Measurements from ENCODE around the gene ATL1.
A peak's percentile ranks its signal among the peaks of the same experiment; 100 is the strongest.
"Not testable (repeated sequence)": the region's sequence is repeated elsewhere in the genome, so short reads cannot be mapped to it uniquely, and the experiment has no call there.

Gene ATL1

DNA sequence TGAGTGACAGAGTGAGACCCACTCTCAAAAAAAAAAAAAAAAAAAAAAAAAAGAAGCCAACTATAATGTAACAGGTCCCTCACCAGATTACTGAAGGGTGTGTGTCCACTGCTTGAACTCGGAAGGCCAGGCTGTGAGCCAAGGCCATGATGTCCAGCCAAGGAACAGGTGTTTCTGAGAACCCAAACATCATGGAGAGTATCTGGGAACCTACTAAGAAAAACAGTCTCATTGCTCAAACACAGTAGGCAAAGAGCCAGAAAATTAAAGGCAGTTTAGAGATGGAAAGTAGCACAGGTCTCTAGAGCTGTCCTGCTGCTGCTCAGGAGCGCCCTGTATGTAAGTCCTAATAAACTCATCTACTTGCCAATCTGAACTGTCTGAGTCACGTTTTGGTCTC lies 15.0 kb upstream of the ATL1 start:
- no peak for TF ChIP-seq Cebpa-rat (IDR thresholded peaks at IDR 0.05)
- Histone ChIP-seq H3K36me3 (no peaks in the 10 kb centered on the region), H3K9ac (no peak overlapping the region), H4K20me1 (no peaks in the 10 kb centered on the region), H3K4me2 (no peak overlapping the region), H3K27ac (no peak overlapping the region), H3K4me3 (no peak overlapping the region), H3K4me1 (no peaks in the 10 kb centered on the region; a peak in 1 of 20 replicates), H3K9me3 (replicated peaks in 1 of 11) (peaks cover 0 to 4% (median 0%) of the 10 kb centered on the region in 11 experiments; a peak in 1 of 22 replicates), H3K27me3 (no peaks in the 10 kb centered on the region)

DNA sequence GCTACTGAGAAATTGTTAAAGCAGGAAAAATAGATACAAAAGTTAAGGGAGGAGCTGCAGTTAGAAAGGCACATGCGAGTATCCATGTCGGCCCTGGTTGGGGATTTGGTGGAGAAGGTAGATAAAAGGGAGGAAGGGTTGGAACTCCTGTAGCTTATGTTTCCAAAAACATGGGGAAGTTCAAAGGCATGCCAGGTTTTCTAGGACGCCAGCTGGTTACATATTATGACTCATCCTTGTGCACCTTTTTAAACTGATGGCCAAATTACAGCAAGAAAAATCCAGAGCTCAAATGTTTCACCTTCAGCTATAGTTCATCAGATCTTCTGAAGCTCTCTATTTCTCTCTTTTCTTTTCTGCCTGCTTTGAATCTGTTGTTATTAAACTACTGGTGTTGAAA lies 14.3 kb upstream of the ATL1 start:
- no peak overlapping the region for H3K4me3 ChIP-seq
- peaks cover 0 to 4% (median 0%) of the 10 kb centered on the region in 11 experiments; a peak in 1 of 22 replicates for H3K9me3 ChIP-seq (replicated peaks in 1 of 11)
- H3K27ac ChIP-seq, result no peak overlapping the region
- H4K20me1 ChIP-seq, result no peaks in the 10 kb centered on the region
- H3K4me2 ChIP-seq, result no peak overlapping the region
- H3K27me3 ChIP-seq, result no peaks in the 10 kb centered on the region
- no peak overlapping the region for H3K9ac ChIP-seq
- H3K36me3 ChIP-seq, result no peaks in the 10 kb centered on the region
- no peak for TF ChIP-seq Cebpa-rat (IDR thresholded peaks at IDR 0.05)
- no peaks in the 10 kb centered on the region; a peak in 1 of 20 replicates for H3K4me1 ChIP-seq

DNA sequence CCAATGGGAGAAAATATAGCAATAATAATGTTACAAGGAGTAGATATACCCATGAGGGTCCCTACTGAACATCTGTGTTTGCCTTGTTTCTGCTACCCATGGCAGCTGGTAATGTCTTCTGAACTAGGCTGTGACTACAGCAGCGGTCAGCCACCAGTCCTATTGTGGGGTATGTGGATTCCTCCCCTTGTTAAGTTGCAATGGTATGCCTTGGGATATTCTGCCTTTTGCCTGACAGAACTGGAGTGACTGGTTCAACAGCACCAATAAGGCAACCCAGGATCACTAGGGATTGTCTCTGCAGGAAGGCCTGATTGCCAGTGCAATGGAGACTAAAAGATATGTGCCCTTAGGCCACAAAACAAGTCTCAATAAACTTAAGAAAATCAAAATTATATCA lies 9.7 kb upstream of the ATL1 start:
- Histone ChIP-seq H3K4me3 (no peak overlapping the region), H3K36me3 (no peaks in the 10 kb centered on the region), H3K27me3 (no peaks in the 10 kb centered on the region), H3K27ac (no peak overlapping the region), H4K20me1 (no peaks in the 10 kb centered on the region), H3K9me3 (replicated peaks in 1 of 11) (no peaks in the 10 kb centered on the region), H3K9ac (no peak overlapping the region), H3K4me2 (no peak overlapping the region), H3K4me1 (no peaks in the 10 kb centered on the region)
- no peak for TF ChIP-seq Cebpa-rat (IDR thresholded peaks at IDR 0.05)

DNA sequence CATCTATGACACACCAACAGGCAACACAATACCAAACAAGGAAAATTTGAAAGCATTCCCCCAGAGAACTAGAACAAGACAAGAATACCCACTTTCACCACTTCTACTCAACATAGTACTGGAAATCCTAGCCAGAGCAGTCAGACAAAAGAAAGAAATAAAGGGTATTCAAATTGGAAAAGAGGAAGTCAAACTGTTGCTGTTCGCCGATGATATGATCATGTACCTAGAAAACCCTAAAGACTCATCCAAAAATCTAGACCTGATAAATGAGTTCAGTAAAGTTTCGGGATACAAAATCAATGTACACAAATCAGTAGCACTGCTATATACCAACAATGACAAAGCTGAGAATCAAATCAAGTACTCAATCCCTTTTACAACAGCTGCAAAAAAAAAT lies 8.1 kb upstream of the ATL1 start:
- Histone ChIP-seq H3K4me3 (no peak overlapping the region), H3K27ac (no peak overlapping the region), H3K27me3 (no peaks in the 10 kb centered on the region), H3K4me2 (no peak overlapping the region), H4K20me1 (no peaks in the 10 kb centered on the region), H3K4me1 (no peaks in the 10 kb centered on the region), H3K9ac (no peak overlapping the region), H3K9me3 (replicated peaks in 1 of 11) (no peaks in the 10 kb centered on the region), H3K36me3 (no peaks in the 10 kb centered on the region)
- no peak for TF ChIP-seq Cebpa-rat (IDR thresholded peaks at IDR 0.05)

DNA sequence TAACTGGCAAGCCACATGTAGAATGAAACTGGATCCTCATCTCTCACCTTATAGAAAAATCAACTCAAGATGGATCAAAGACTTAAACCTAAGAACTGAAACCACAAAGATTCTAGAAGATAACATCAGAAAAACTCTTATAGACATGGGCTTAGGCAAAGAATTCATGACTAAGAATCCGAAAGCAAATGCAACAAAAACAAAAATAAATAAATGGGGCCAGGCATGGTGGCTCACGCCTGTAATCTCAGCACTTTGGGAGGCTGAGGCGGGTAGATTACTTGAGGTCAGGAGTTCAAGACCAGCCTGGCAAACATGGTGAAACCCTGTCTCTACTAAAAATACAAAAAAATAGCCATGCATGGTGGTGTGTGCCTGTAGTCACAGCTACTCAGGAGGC lies 7.1 kb upstream of the ATL1 start:
- H3K4me1 ChIP-seq; H3K27me3 ChIP-seq; H3K9ac ChIP-seq; H3K27ac ChIP-seq; H3K9me3 ChIP-seq (replicated peaks in 1 of 11); H3K4me3 ChIP-seq; H4K20me1 ChIP-seq; H3K36me3 ChIP-seq; H3K4me2 ChIP-seq: not testable (repeated sequence)

DNA sequence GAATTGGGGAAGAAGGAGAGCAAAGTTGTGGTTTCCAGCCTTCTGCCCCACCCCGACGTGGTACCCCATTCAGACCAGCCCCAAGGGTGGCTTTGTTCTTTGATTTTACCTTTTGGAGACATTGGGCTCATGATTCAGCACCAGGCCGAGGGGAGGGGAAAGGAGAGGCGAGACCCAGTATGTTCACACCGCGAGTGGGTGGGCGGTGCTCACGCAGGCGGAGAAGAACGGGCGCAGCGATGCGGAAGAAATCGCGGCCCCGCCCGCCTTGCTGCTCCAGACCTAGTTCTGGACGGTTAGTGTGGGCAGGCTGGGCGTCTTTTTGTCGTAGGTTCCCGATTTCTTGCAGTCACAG lies 963 bp downstream of the ATL1 start:
- TF ChIP-seq Cebpa-rat (IDR thresholded peaks at IDR 0.05), result no peak
- peaks cover 6 to 25% (median 20%) of the 10 kb centered on the region in 10 experiments; a peak in 19 of 20 replicates for H3K4me1 ChIP-seq
- no peaks in the 10 kb centered on the region for H3K36me3 ChIP-seq
- peaks cover 0 to 8% (median 0%) of the 10 kb centered on the region in 11 experiments; a peak in 5 of 22 replicates for H4K20me1 ChIP-seq
- peak overlapping the region in 8 of 11 experiments; percentile 1 to 57 (median 37); a peak in 11 of 22 replicates for H3K27ac ChIP-seq
- peak overlapping the region; percentile 92 to 99 (median 97) for H3K4me2 ChIP-seq
- H3K9ac ChIP-seq, result peak overlapping the region; percentile 46 to 70 (median 61); a peak in 20 of 22 replicates
- H3K27me3 ChIP-seq, result peaks cover 12 to 40% (median 26%) of the 10 kb centered on the region in 11 experiments
- no peaks in the 10 kb centered on the region for H3K9me3 ChIP-seq (replicated peaks in 1 of 11)
- peak overlapping the region; percentile 61 to 79 (median 68) for H3K4me3 ChIP-seq

DNA sequence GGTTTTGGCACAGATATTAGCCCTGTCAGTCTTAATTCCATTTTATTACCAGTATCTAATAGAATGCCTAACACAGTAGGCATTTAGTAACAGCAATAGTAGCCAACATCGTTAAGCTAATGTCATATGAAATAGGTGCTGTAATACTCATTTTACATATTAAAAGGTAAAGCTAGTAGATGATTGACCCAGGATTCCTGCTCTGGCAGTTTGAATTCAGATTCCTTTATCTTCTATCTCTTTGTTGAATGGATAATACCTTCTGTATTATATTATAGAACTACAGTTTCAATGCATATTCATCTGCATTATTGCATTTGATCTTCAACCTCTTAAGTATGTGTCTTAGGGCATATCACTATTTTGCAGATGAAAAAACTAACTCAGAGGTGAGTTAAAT lies 2.9 kb downstream of the ATL1 start:
- H4K20me1 ChIP-seq, result peaks cover 0 to 8% (median 0%) of the 10 kb centered on the region in 11 experiments; a peak in 5 of 22 replicates
- H3K36me3 ChIP-seq, result no peaks in the 10 kb centered on the region
- H3K27ac ChIP-seq, result no peak overlapping the region
- no peak for TF ChIP-seq Cebpa-rat (IDR thresholded peaks at IDR 0.05)
- no peaks in the 10 kb centered on the region for H3K9me3 ChIP-seq (replicated peaks in 1 of 11)
- H3K4me2 ChIP-seq, result no peak overlapping the region
- peaks cover 12 to 40% (median 26%) of the 10 kb centered on the region in 11 experiments for H3K27me3 ChIP-seq
- peaks cover 6 to 25% (median 20%) of the 10 kb centered on the region in 10 experiments; a peak in 19 of 20 replicates for H3K4me1 ChIP-seq
- no peak overlapping the region for H3K9ac ChIP-seq
- no peak overlapping the region for H3K4me3 ChIP-seq

DNA sequence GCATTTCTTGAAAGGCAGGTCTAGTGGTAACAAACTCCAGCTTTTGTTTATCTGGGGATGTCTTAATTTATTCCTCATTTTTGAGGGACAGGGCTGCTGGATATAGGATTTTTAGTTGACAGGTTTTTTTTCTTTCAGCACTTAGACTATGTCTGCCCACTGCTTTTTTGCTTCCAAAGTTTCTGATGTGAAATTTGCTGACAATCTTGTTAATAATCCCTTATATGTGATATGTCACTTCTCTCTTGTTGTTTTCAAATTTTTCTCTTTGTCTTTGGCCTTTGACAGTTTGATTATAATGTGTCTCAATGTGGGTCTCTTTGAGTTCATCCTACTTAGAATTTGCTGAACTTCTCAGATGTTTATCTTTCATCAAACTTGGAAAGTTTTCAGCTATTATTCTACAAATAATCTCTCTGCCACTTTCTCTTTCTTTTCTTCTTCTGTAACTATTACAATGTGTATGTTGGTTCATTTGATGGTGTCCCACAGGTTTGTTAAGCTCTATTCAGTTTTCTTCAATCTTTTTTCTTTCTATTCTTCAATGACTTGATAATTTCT lies 9.8 kb downstream of the ATL1 start:
- no peak for TF ChIP-seq Cebpa-rat (IDR thresholded peaks at IDR 0.05)
- Histone ChIP-seq H4K20me1 (no peaks in the 10 kb centered on the region), H3K27me3 (no peaks in the 10 kb centered on the region), H3K36me3 (no peaks in the 10 kb centered on the region), H3K4me1 (no peaks in the 10 kb centered on the region), H3K4me3 (no peak overlapping the region), H3K9me3 (replicated peaks in 1 of 11) (peaks cover 25 to 46% (median 39%) of the 10 kb centered on the region in 11 experiments), H3K4me2 (no peak overlapping the region), H3K9ac (no peak overlapping the region), H3K27ac (no peak overlapping the region)

DNA sequence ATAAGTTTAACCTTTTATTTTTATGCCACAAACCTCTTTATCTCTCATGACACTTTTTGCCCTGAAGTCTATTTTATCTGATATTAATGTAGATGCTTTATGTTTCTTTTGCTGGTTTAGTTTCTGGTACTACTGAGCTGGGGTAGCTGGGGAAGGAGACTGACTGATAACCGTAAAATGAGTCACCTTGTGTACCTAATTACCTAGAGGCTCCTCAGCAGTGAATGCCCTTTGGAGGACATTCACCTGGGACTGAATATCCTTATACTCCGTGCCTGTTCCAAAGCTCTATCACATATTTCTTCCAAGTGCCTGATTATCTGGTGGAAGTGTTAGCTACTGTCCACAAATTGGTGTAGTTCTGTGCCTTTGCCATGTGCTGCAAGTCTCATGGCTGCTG lies 13.9 kb downstream of the ATL1 start:
- Histone ChIP-seq H3K9ac (no peak overlapping the region), H3K4me2 (no peak overlapping the region), H3K36me3 (no peaks in the 10 kb centered on the region)

DNA sequence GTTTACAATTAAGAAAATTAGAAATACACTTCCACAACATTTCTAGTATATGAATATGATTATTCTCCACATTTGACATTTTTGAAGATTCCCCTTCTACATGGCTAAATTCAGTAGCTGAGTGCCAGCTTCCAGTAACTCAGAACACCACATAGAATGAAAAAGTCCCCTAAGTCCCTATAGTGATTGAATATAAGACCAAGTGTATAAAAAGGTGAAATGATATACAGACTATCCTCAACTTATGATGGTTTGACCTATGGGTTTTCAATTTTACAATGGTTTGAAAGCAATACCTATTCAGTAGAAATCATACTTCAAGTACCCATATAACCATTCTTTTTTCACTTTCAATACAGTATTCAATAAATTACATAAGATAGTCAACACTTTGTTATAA lies 15.8 kb downstream of the ATL1 start:
- no peak overlapping the region for H3K4me3 ChIP-seq
- no peaks in the 10 kb centered on the region for H3K27me3 ChIP-seq
- no peak overlapping the region for H3K9ac ChIP-seq
- H3K4me1 ChIP-seq, result peaks cover 0 to 5% (median 0%) of the 10 kb centered on the region in 10 experiments; a peak in 1 of 20 replicates
- H3K27ac ChIP-seq, result no peak overlapping the region
- peaks cover 5 to 23% (median 19%) of the 10 kb centered on the region in 11 experiments for H3K9me3 ChIP-seq (replicated peaks in 1 of 11)
- no peaks in the 10 kb centered on the region for H3K36me3 ChIP-seq
- TF ChIP-seq Cebpa-rat (IDR thresholded peaks at IDR 0.05), result no peak
- no peak overlapping the region for H3K4me2 ChIP-seq
- no peaks in the 10 kb centered on the region for H4K20me1 ChIP-seq

More for the DNA sequence above, 13.9 kb downstream of the ATL1 start:
- H3K9me3 ChIP-seq (replicated peaks in 1 of 11), result peaks cover 23 to 42% (median 38%) of the 10 kb centered on the region in 11 experiments
- H3K4me1 ChIP-seq, result peaks cover 0 to 5% (median 0%) of the 10 kb centered on the region in 10 experiments; a peak in 1 of 20 replicates
- no peaks in the 10 kb centered on the region for H4K20me1 ChIP-seq
- H3K27ac ChIP-seq, result no peak overlapping the region
- H3K4me3 ChIP-seq, result no peak overlapping the region
- H3K27me3 ChIP-seq, result no peaks in the 10 kb centered on the region
- TF ChIP-seq Cebpa-rat (IDR thresholded peaks at IDR 0.05), result no peak
